Activated CD8-positive, alpha-beta T cell treated with anti-CD3 and anti-CD28 coated beads for 36 hours (primary cell): ENCODE data around the gene SPATS2L. TPM values are rescaled to one million over a fixed set of nuclear protein-coding genes. Genes with fewer than 3 reads are reported as not detected.

Experiments
- ATAC-seq: fragments of 200-7000 bp; cut with Tn5 transposase; one replicate; pipeline ENCODE4 v1.10.0; 2021; ENCODE audit warnings: mild to moderate bottlenecking, moderate library complexity
- CTCF ChIA-PET: fragments of 350-600 bp; sonication (Branson Sonifier 250); formaldehyde crosslinking; loops from one replicate; lab custom pipeline; 2021; ENCODE audit warnings: antibody characterized with exemption; lab: Charles Lee
- POLR2A ChIA-PET: fragments of 350-600 bp; sonication (Branson Sonifier 250); formaldehyde crosslinking; loops from one replicate; lab custom pipeline; 2021; ENCODE audit warnings: antibody characterized with exemption; lab: Charles Lee
- DNase-seq: peaks from one replicate; pipeline ENCODE4 v3.0.0-alpha.2; 2020
- H3K27ac Mint-ChIP-seq: one replicate; pipeline ENCODE4 v1.8.0; 2021; ENCODE audit warnings: mild to moderate bottlenecking, mixed read lengths
- H3K27me3 Mint-ChIP-seq: one replicate; pipeline ENCODE4 v1.8.0; 2021; ENCODE audit warnings: mixed read lengths
- H3K36me3 Mint-ChIP-seq: one replicate; pipeline ENCODE4 v1.8.0; 2021; ENCODE audit warnings: low read depth, mixed read lengths
- H3K4me1 Mint-ChIP-seq: one replicate; pipeline ENCODE4 v1.8.0; 2021; ENCODE audit warnings: low read depth, mixed read lengths
- H3K4me3 Mint-ChIP-seq: one replicate; pipeline ENCODE4 v1.8.0; 2021; ENCODE audit warnings: mild to moderate bottlenecking, moderate library complexity, mixed read lengths
- H3K9me3 Mint-ChIP-seq: one replicate; pipeline ENCODE4 v1.8.0; 2021; ENCODE audit warnings: mixed read lengths
- intact Hi-C: fragments of 100-400 bp; cut with micrococcal nuclease; formaldehyde crosslinking; loops from one replicate; pipeline ENCODE4 v1.10.0; 2022
- total RNA-seq, 2 experiments: library from RNA; stranded (reverse); gene quantifications; one replicate each; pipeline ENCODE4 v1.2.3, GENCODE V29; 2021
- TF ChIP-seq, protein P1 (sequence below): fragments of 200-600 bp; IDR thresholded peaks from one replicate; pipeline ENCODE4 v1.8.0; 2022; ENCODE audit warnings: antibody characterized with exemption, mild to moderate bottlenecking

SPATS2L gene, protein sequence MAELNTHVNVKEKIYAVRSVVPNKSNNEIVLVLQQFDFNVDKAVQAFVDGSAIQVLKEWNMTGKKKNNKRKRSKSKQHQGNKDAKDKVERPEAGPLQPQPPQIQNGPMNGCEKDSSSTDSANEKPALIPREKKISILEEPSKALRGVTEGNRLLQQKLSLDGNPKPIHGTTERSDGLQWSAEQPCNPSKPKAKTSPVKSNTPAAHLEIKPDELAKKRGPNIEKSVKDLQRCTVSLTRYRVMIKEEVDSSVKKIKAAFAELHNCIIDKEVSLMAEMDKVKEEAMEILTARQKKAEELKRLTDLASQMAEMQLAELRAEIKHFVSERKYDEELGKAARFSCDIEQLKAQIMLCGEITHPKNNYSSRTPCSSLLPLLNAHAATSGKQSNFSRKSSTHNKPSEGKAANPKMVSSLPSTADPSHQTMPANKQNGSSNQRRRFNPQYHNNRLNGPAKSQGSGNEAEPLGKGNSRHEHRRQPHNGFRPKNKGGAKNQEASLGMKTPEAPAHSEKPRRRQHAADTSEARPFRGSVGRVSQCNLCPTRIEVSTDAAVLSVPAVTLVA
- 1 to 10 TPM; 5.7 to 9.0 TPM for total RNA-seq

DNA sequence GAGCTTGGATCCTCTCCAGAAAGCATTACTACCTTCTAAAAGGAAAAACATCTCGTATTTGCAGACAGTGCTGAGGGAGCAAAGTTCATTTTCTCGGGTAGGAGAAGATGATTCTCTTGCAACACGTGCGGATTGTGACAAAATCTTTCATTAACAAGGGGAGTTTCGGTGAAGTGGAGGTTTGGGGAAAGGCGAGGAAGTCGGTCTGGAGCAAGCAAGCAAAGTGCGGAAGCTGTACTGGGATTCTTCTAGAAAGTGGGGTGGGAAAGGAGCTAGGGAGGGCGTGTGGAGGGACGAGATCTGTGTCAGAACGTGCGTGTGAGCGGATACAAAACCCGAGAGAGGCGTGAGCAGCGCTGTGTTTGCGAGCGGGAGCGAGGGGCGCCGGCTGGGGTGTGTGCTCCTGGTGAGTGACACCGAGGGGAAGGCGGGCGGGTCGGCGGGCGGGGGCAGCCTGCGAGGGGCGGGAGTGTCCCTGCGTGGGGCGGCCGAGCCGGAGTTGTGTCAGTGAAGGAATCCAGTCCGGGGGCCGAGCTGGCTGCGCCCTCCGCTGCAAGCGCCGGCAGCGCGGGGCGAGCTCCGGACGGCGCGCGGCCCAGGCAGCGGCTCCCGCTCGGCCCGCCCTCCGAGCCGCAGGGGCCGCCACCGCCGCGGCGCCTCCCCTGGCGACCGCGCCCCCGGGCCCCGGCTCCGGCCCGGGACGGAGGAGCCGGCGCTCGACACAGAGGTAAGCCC, at the start of gene SPATS2L:
Gene SPATS2L (plus strand): TSS at position 498 of the 735 bp plus-strand sequence. CDS start 82,552 bp downstream, outside the sequence.
- peaks cover 8% of the 10 kb centered on the region for H3K4me1 Mint-ChIP-seq

DNA sequence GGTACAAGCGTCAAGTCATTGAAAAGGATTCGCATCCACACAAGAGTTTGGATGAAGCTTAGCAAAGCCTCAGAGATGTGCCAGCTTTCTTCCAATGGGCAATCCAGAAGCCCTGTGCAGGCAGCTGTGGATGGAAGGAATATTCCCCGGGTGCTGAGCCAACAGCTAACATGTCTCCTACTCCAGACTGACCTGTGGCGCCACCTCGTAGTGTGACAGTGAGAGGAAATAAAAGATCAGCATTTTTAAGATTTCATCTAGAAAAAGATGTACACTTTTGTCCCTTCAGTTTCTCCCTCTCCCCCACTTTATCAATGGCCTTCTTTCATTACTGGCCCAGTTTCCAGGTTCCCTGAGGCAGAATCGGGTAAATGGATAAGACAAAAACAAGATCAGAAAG, 48.9 kb upstream of the SPATS2L start:
- no peaks in the 10 kb centered on the region for H3K9me3 Mint-ChIP-seq
- TF ChIP-seq, protein P1, sequence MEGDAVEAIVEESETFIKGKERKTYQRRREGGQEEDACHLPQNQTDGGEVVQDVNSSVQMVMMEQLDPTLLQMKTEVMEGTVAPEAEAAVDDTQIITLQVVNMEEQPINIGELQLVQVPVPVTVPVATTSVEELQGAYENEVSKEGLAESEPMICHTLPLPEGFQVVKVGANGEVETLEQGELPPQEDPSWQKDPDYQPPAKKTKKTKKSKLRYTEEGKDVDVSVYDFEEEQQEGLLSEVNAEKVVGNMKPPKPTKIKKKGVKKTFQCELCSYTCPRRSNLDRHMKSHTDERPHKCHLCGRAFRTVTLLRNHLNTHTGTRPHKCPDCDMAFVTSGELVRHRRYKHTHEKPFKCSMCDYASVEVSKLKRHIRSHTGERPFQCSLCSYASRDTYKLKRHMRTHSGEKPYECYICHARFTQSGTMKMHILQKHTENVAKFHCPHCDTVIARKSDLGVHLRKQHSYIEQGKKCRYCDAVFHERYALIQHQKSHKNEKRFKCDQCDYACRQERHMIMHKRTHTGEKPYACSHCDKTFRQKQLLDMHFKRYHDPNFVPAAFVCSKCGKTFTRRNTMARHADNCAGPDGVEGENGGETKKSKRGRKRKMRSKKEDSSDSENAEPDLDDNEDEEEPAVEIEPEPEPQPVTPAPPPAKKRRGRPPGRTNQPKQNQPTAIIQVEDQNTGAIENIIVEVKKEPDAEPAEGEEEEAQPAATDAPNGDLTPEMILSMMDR: no peak

More for the DNA sequence above, at the start of gene SPATS2L:
- ATAC-seq (peak; percentile 73), DNase-seq (peak; percentile 67)
- ChIA-PET POLR2A (no interaction called here), CTCF (interaction anchor here (1.0 to 2.4 kb wide), 5 partner anchors 66 to 175 kb away, joined by 3 to 11 read pairs (median 4); no protein-coding TSS in a partner anchor)
- Mint-ChIP-seq H3K4me3 (peak within 1 kb of the TSS; percentile 72), H3K27ac (peak within 1 kb of the TSS; percentile 16), H3K9me3 (no peaks in the 10 kb centered on the region), H3K36me3 (no peaks in the 10 kb centered on the region), H3K27me3 (peaks cover 36% of the 10 kb centered on the region)
- TF ChIP-seq, protein P1: no peak
- intact Hi-C loops: loop anchor here (10.0 kb wide), 1 partner anchor 158 kb away; no protein-coding TSS in a partner anchor

DNA sequence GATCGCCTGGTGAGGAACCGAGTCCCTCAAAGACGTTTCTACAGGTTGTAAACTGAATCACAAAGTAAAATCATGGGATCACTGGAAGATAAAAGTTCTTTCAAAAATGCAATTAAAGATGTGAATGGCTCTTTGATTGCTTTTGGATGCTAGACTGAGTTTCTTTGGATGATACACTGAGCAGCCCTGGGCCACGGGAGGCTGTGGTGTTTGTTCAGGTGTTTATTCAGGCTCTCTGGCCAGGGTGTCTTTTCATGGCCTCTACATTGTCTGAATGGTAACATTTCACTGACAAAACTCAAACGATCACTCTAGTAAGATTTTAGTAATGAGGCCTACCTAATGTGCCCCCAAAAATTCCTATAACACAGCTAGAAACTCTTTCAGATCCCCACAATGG, 48.4 kb upstream of the SPATS2L start:
- H3K27ac Mint-ChIP-seq: no peak overlapping the region
- POLR2A ChIA-PET: no interaction called here
- CTCF ChIA-PET: interaction anchor here (1.1 kb wide), 1 partner anchor 156 kb away, joined by 3 read pairs; no protein-coding TSS in a partner anchor
- peaks cover 2% of the 10 kb centered on the region for H3K27me3 Mint-ChIP-seq
- no peaks in the 10 kb centered on the region for H3K4me1 Mint-ChIP-seq
- H3K9me3 Mint-ChIP-seq: no peaks in the 10 kb centered on the region
- ATAC-seq: no peak
- DNase-seq: no peak
- intact Hi-C loops: no loop called here
- TF ChIP-seq, protein P1: no peak
- no peak overlapping the region for H3K4me3 Mint-ChIP-seq
- no peaks in the 10 kb centered on the region for H3K36me3 Mint-ChIP-seq

More for the DNA sequence above, 48.9 kb upstream of the SPATS2L start:
- ChIA-PET POLR2A (no interaction called here), CTCF (no interaction called here)
- intact Hi-C loops: no loop called here
- DNase-seq: no peak
- Mint-ChIP-seq H3K27me3 (peaks cover 6% of the 10 kb centered on the region), H3K4me3 (no peak overlapping the region), H3K4me1 (no peaks in the 10 kb centered on the region), H3K36me3 (no peaks in the 10 kb centered on the region), H3K27ac (no peak overlapping the region)
- no peak for ATAC-seq

DNA sequence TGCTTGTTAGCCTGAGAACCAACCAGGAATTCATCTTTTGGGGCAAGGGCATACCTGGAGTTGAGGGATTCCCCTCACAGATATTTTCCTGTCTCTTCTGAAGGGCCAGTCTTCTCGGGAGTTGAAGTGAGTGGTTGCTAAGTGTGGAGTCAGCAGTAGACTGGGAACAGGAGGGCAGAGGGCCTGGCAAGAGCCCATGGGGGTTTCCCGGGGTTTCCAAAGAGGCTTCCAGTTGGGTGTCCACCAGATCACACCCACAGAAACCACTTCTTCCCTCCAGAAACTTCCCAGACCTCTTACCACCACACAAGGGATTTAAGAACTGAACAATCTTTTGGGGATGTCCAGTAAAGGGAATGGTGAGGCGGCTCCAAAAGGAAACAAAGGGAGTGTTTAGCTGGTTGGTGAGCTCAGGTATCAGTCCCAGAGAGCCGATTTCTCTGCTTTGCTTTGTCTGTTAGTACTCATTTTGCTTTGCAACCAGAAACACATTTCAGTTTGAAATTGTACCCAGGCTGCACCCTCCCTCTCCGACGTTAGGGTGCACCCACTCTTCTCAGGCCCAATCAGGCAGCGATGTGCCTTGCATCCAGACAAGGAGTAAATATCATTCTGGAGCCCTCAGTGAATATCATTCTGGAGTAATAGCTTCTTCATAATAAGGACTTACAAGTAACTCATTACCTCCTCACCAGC, 47.5 kb upstream of the SPATS2L start:
- TF ChIP-seq, protein P1: no peak
- H3K9me3 Mint-ChIP-seq: no peaks in the 10 kb centered on the region
- H3K36me3 Mint-ChIP-seq: no peaks in the 10 kb centered on the region
- H3K27me3 Mint-ChIP-seq: peaks cover 4% of the 10 kb centered on the region
- H3K4me3 Mint-ChIP-seq: no peak overlapping the region
- ATAC-seq: no peak
- H3K4me1 Mint-ChIP-seq: no peaks in the 10 kb centered on the region
- intact Hi-C loops: no loop called here
- ChIA-PET CTCF (interaction anchor here (1.1 kb wide), 1 partner anchor 155 kb away, joined by 3 read pairs; no protein-coding TSS in a partner anchor), POLR2A (no interaction called here)
- no peak for DNase-seq
- no peak overlapping the region for H3K27ac Mint-ChIP-seq
